Fibroblast of lung (primary cell): ENCODE measurements around the gene WNT10A.

Experiments used
- EZH2 ChIP-seq: IDR thresholded peaks from 2 replicates; pipeline ENCODE4 v1.5.1; 2012; ENCODE audit warnings: low read length, control low read depth, mild to moderate bottlenecking; ENCODE audit errors: missing control alignments
- TF ChIP-seq, protein P1 (sequence below), 2 donors: IDR thresholded peaks in 1 of 2; conservative IDR thresholded peaks in 1 of 2; 1 replicate in 1 of 2; 2 replicates in 1 of 2; pipeline ENCODE4 v1.5.1; 2011 to 2012; ENCODE audit warnings: low read length in 2 of 2, control low read depth in 1 of 2, inconsistent platforms in 1 of 2, low read depth in 1 of 2, mild to moderate bottlenecking in 1 of 2

DNA sequence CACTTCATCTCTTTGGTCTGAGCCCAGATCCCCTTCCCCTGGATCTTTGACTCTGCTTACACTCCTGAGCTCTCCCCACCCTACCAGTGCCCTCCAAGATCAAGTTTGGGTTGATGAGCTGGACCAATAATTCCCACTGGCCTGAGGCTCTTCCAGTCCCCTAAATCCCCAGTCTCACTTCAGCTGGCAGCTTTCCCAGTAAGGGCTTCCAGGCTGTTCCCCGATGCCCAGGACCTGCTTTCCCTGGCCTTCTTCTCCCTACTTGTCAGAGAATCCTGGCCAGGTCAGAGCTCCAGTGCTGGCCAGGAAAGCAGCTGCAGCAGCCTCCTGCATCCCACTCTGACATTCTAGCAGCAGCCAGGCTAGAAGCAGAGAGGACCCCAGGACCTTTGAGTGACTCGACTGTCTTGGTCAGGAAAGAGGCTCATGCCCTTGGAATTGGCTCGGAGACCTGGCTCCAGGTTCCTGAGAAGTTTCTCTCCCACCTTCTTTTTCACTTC is 17.6 kb upstream of the WNT10A start:
- TF ChIP-seq, protein P1, sequence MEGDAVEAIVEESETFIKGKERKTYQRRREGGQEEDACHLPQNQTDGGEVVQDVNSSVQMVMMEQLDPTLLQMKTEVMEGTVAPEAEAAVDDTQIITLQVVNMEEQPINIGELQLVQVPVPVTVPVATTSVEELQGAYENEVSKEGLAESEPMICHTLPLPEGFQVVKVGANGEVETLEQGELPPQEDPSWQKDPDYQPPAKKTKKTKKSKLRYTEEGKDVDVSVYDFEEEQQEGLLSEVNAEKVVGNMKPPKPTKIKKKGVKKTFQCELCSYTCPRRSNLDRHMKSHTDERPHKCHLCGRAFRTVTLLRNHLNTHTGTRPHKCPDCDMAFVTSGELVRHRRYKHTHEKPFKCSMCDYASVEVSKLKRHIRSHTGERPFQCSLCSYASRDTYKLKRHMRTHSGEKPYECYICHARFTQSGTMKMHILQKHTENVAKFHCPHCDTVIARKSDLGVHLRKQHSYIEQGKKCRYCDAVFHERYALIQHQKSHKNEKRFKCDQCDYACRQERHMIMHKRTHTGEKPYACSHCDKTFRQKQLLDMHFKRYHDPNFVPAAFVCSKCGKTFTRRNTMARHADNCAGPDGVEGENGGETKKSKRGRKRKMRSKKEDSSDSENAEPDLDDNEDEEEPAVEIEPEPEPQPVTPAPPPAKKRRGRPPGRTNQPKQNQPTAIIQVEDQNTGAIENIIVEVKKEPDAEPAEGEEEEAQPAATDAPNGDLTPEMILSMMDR (conservative IDR thresholded peaks at IDR 0.05 in 1 of 2, IDR thresholded peaks at IDR 0.05 in 1 of 2; ENCODE audit: low read depth in 1 of 2, low read length in 2 of 2) = no peak
- TF ChIP-seq EZH2 = no peak
